ENCODE measurements around the gene LRMDA.

LRMDA gene

DNA sequence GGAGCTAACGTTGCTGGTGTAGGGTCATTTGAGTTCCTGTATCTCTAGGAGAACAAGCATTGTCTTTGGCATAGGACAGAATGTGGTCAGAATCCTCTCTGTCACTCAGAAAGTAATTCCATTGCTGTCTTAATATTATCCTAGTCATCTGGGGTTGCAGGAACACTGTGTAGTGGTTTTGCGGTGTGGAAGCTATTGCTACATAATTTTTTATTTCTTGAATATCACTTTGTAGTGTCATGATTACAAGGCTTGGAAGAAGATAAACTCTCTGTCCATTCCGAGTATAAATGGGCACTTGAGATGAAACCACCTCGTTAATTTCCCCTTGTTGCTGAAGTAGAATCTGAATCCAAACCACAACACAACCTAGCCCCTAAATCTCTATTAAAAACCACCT is 919.2 kb downstream of the LRMDA start:
- TF ChIP-seq, protein P1, sequence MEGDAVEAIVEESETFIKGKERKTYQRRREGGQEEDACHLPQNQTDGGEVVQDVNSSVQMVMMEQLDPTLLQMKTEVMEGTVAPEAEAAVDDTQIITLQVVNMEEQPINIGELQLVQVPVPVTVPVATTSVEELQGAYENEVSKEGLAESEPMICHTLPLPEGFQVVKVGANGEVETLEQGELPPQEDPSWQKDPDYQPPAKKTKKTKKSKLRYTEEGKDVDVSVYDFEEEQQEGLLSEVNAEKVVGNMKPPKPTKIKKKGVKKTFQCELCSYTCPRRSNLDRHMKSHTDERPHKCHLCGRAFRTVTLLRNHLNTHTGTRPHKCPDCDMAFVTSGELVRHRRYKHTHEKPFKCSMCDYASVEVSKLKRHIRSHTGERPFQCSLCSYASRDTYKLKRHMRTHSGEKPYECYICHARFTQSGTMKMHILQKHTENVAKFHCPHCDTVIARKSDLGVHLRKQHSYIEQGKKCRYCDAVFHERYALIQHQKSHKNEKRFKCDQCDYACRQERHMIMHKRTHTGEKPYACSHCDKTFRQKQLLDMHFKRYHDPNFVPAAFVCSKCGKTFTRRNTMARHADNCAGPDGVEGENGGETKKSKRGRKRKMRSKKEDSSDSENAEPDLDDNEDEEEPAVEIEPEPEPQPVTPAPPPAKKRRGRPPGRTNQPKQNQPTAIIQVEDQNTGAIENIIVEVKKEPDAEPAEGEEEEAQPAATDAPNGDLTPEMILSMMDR (IDR thresholded peaks at IDR 0.05), result no peak

DNA sequence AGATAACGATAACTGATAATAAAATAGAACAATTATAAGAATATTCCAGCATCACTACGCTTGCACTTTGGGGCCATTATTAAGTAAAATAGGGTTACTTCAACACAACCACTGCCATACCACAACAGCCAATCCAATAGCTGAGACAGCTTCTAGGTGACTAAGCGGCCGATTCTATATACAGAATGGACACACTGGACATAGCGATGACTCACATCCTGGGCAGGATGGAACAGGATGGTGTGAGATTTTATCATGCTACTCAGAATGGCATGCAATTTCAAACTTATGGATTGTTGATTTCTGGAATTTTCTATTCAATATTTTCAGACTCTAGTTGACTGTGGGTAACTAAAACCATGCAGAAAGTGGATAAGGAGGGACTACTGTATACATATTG is 920.9 kb downstream of the LRMDA start:
- TF ChIP-seq, protein P1 (IDR thresholded peaks at IDR 0.05), result no peak

DNA sequence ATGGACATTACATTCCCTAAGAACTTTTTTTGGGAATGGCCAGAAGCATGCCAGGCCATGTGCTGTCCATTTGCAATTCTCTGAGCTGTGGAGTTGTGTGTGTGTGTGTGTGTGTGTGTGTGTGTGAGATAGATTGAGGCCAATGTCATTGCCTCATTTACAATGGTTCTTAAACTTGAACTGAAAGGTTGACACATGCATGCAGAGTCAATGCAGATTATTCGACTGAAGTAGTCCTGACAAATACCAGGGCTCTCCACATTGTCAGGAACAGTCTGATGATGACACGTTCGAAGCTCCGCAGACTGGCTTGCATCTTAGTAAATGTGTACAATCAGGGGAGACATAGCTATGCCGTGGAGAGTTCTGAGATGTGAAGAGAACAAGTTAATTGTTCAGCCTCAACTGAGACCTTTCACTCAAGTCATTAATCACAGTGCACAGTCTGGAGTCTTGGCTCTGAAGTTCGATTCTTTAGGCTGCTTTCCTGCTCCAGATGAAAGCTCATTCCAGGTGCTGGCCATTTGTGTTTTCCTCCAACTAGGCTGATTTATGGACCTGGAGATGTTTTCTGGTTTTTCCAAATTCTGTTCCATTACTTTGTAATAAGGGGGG is 921.9 kb downstream of the LRMDA start:
- TF ChIP-seq, protein P1 (IDR thresholded peaks at IDR 0.05), result no peak

DNA sequence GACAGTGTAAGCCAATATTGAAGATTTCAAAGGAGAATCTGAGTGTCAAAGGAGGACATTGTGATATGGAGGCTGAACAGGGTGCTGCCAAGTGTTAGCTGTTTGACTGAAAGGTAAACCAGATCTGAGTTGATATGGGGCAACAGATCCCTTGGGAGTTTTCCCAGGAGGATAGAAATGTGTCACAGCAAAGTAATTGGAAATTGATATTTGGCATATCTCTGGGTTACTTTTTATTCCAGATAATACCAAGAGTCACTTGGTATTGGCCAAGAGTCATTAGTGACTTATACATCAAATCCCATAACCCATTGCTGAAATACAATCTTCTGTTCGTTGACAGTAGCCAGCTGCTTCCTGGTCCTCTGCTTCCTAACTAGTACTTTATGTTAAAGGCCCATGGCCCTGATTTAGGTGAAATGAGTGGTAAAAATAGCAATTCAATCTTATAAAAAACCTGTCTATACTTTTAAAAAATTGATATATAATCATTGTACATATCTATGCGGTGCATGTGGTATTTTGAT is 922.9 kb downstream of the LRMDA start:
- TF ChIP-seq, protein P1 (IDR thresholded peaks at IDR 0.05), result no peak

DNA sequence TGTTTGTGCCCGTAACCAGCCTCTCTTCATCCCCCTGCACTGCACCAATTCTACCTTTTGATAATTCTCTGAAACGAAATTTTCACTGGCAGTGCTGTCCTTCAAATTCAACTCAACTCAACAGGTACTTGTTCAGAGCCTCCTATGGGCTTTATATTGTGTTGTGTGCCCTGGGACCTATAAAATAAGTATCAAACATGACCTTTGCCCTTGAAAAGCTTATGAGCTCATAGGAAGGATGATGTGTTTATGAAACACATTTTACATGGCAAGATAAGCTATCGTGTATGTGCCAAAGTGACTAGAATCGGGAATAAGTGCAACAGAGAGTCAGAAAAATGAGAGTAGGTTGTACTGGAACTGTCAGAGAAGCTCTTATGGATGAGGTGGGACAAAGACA is 923.5 kb downstream of the LRMDA start:
- TF ChIP-seq, protein P1 (IDR thresholded peaks at IDR 0.05), result no peak

DNA sequence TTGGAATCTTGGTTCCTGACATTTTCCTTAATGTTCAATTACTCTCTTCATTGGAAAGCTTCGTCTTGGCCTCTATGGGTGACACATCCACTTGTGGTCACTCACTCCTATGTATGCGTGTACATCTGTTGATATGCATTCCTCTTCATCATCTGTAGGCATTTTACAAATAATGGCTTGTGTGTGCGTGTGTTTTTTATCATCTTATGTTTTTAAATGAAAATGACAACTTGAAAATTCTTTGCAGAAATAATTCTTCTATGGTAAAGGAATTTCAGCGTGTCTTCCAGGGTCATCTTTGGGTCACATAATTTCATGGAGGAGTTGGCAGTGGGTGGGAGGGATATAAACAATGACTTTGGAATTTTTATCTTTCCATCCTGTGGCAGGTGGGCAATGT is 925.1 kb downstream of the LRMDA start:
- TF ChIP-seq, protein P1 (IDR thresholded peaks at IDR 0.05), result no peak

DNA sequence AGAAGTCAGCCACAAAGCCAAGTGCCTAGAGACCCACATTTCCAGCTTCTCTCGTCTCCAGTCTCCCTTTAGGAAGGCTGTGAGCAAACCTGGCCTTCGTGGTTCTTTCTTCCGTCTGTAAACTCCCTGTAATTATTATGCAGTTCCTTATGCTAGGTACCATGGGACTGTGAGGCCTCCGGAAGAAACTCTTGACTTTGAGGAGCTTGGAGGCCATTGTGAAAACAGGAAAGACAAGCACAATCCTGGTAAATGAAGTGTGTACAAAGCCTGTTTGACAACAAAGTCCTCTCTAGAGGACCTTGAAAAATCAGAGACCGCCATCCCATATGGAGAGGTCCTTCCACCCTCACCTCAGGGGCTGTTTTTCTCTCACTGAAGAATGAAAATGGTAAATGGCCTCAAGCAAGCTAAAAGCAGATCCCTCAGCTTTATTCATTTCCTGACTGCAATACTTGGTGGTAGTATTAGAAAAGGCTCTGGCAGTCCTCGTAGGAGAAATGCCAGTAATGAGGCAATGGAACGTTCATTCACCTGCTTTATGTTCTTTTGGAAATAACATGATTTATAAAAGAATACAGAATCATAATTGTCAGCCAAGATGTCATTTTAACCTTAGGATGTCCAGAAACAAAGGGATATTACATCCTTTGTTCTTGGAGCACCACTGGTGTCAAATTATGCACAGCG is 926.4 kb downstream of the LRMDA start:
- TF ChIP-seq, protein P1 (IDR thresholded peaks at IDR 0.05), result no peak
